Stimulated activated CD8-positive, alpha-beta memory T cell treated with anti-CD3 and anti-CD28 coated beads, Interleukin-4, amount 100 ng/mL, for 24 hours (primary cell): ENCODE results near the gene CNTN1.

ENCODE experiments used
- DNase-seq: peaks from one replicate; pipeline ENCODE4 v3.0.0-alpha.2; 2020; ENCODE audit warnings: low read depth

The CNTN1 gene

GRCh38 chr12:41120211-41120610 is 428.0 kb downstream of the CNTN1 start:
- DNase-seq, result no peak

- DNase-seq, result no peak
These were observed 429.1 kb downstream of the CNTN1 start for GRCh38 chr12:41121374-41121773.
